Ovary (tissue), 3 donors: ENCODE results near the gene TASL.

Experiments used
- CTCF ChIP-seq, 3 donors: fragments of 450-650 bp in 2 of 3; fragments of 200-600 bp in 1 of 3; IDR thresholded peaks; one replicate each; pipeline versions ENCODE4 v1.5.1 to v1.8.0; 2016 to 2022; ENCODE audit warnings: antibody characterized with exemption in 3 of 3, mild to moderate bottlenecking in 1 of 3
- POLR2A ChIP-seq: fragments of 450-650 bp; IDR thresholded peaks from one replicate; pipeline ENCODE4 v1.6.1; 2017; ENCODE audit warnings: antibody characterized with exemption, mild to moderate bottlenecking, moderate library complexity
- donor health status: DM: no; HTN: no; CAD: no.

GRCh38 chrX:30610026-30610425, 32.5 kb upstream of the TASL start:
- TF ChIP-seq CTCF (IDR thresholded peaks at IDR 0.05) (no peak), POLR2A (no peak)
